GM10248 (cell line): ENCODE results near the gene BCL7C.

Source experiments
- CTCF ChIA-PET: fragments of 300-600 bp; sonication (Branson Sonifier 250); formaldehyde crosslinking; extraction: SDS; loops from one replicate; lab custom pipeline; 2021; ENCODE audit warnings: antibody characterized with exemption; lab: Yijun Ruan, JAX
- POLR2A ChIA-PET: fragments of 350-650 bp; sonication (Branson Sonifier 250); formaldehyde crosslinking; extraction: SDS; loops from one replicate; lab custom pipeline; 2020; ENCODE audit warnings: antibody characterized with exemption; lab: Yijun Ruan, JAX
- DNase-seq: peaks from one replicate; pipeline ENCODE4 v3.0.0; 2012; ENCODE audit errors: extremely low spot score
- TF ChIP-seq, protein P1 (sequence below): IDR thresholded peaks from 2 replicates; pipeline ENCODE4 v1.5.1; 2012; ENCODE audit warnings: mild to moderate bottlenecking, low read depth; ENCODE audit errors: extremely low read depth, missing control alignments, control extremely low read depth

Gene BCL7C

DNA sequence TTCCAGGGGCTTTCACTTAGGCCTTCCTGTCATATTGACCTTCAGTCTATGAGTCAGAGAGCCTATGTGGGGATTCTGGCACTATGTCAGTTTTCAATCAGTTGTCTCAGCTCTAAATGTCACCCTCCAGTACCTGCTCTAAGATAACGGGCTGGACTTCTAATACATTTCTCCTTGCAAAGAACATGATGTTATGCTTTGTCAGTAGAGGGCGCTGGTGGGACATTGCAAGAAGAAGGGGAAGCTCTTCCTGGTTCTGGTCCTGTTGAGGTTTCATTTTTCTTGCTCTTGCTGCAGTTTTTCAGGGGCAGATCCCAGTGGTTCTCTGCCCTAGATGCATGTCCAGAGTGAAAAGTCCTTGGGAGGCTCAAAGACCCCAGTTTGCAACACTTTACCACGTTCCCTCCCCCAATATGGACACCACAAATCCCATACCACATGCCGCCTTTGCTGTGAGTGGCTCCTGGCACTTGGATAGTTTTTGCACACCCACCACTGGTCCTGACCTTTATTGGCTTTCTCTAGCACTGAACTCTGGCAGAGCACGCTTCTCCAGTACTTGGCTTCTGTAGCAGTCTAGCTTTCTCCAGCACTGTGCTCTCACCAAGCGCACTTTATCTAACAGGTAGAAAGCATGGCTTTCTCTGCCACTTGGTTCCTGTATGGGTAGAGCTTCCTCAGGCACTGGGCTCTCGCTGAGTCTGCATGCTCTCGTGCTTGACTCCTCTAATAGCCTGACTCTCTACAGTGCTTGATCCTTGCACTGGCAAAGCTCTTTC lies 49.0 kb downstream of the BCL7C start:
- peak; percentile 90 for DNase-seq
- TF ChIP-seq, protein P1, sequence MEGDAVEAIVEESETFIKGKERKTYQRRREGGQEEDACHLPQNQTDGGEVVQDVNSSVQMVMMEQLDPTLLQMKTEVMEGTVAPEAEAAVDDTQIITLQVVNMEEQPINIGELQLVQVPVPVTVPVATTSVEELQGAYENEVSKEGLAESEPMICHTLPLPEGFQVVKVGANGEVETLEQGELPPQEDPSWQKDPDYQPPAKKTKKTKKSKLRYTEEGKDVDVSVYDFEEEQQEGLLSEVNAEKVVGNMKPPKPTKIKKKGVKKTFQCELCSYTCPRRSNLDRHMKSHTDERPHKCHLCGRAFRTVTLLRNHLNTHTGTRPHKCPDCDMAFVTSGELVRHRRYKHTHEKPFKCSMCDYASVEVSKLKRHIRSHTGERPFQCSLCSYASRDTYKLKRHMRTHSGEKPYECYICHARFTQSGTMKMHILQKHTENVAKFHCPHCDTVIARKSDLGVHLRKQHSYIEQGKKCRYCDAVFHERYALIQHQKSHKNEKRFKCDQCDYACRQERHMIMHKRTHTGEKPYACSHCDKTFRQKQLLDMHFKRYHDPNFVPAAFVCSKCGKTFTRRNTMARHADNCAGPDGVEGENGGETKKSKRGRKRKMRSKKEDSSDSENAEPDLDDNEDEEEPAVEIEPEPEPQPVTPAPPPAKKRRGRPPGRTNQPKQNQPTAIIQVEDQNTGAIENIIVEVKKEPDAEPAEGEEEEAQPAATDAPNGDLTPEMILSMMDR: peak; percentile 85
- CTCF ChIA-PET: interaction anchor here (0.6 to 5.0 kb wide), 53 partner anchors 7 to 312 kb away, joined by 3 to 73 read pairs (median 5); partner anchors contain the start of gene BCL7C
- POLR2A ChIA-PET: interaction anchor here (0.5 to 0.9 kb wide), 3 partner anchors 30 to 142 kb away, joined by 3 to 4 read pairs (median 4); no protein-coding TSS in a partner anchor

DNA sequence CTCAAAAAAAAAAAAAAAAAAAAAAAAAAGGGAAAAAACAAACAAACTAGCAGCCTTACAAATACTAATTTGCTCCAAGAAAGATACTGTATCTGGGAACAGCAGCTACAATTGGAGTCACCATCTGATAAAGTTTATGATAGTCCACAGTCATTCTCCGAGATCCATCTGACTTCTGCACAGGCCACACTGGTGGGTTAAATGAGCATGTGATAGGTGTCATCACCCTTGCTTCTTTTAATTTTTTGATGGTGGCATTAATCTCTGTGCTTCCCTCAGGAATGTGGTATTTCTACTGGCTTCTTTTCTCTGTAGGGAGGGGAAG lies 49.6 kb downstream of the BCL7C start:
- DNase-seq: no peak
- POLR2A ChIA-PET: interaction anchor here (0.8 kb wide), 1 partner anchor 31 kb away, joined by 4 read pairs; no protein-coding TSS in a partner anchor
- TF ChIP-seq, protein P1: no peak
- CTCF ChIA-PET: interaction anchor here (0.6 to 5.0 kb wide), 41 partner anchors 9 to 312 kb away, joined by 3 to 73 read pairs (median 6); partner anchors contain the start of gene BCL7C

DNA sequence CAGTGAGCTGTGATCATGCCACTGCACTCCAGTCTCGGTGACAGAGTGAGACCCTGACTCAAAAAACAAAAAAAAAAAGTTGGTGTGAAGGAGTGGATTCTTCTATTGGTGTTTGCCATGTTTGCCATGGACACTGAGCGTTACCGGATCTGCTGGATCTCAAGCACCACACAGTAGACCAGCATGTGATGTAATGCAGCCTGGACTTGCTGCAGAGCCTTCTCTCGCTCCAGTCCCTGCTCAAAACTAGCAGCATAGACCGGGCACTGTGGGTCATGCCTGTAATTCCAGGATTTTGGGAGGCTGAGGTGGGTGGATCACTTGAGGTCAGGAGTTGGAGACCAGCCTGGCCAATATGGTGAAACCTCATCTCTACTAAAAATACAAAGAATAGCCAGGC lies 50.4 kb downstream of the BCL7C start:
- ChIA-PET POLR2A (no interaction called here), CTCF (interaction anchor here (1.0 to 5.0 kb wide), 13 partner anchors 8 to 106 kb away, joined by 3 to 73 read pairs (median 17); no protein-coding TSS in a partner anchor)
- TF ChIP-seq, protein P1: no peak
- DNase-seq: no peak

DNA sequence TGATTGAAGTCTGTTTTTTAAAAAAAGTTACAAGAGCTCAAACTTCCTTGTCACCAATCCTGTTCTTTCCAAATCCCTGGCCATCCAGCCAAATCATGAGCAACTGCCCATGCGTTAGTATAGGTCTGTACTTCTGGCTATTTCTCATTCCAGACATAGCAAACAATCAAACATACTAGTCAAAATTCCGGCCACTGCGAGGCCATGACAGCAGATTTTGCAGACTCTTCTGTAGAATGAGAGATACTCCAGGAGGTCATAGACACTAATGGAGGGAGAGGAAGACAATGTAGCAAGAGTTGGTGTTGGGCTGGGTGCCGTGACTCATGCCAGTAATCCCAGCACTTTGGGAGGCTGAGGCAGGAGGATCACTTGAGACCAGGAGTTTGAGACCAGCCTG lies 50.9 kb downstream of the BCL7C start:
- ChIA-PET POLR2A (no interaction called here), CTCF (interaction anchor here (1.0 to 5.0 kb wide), 6 partner anchors 12 to 107 kb away, joined by 4 to 58 read pairs (median 16); no protein-coding TSS in a partner anchor)
- DNase-seq: no peak
- TF ChIP-seq, protein P1: no peak

DNA sequence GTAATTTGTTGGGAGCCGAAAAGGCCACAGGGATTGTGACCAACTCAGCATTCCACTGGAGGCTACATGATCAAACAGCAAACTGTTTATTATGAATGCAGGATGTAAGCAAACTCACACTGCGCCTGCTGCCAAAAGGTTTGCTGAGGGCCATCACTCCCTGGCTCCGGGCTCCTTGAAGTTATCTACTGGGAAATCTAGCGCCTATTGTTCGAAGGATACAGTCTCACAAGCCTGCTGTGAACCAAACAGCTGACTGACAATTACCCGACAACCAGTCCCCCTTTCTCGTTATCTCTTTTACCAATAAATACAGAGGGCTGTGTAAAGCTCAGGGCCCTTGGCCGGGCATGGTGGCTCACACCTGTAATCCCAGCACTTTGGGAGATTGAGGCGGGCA lies 52.5 kb downstream of the BCL7C start:
- DNase-seq: no peak
- POLR2A ChIA-PET: no interaction called here
- TF ChIP-seq, protein P1: no peak
- CTCF ChIA-PET: interaction anchor here (1.0 to 1.5 kb wide), 2 partner anchors 48 to 61 kb away, joined by 3 to 4 read pairs; no protein-coding TSS in a partner anchor

DNA sequence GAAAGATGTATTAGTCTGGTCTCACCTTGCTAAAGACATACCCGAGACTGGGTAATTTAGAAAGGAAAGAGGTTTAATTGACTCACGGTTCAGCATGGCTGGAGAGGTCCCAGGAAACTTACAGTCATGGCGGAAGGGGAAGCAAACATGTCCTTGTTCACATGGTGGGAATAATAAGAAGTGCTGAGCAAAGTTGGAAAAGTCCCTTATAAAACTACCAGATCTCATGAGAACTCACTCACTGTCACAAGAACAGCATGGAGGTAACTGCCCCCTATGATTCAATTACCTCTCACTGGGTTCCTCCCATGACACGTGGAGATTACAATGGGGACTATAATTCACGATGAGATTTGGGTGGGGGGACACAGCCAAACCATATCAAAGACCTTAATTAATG lies 53.3 kb downstream of the BCL7C start:
- DNase-seq: no peak
- CTCF ChIA-PET: interaction anchor here (0.6 kb wide), 1 partner anchor 14 kb away, joined by 3 read pairs; no protein-coding TSS in a partner anchor
- TF ChIP-seq, protein P1: no peak
- POLR2A ChIA-PET: no interaction called here
